H7 (cell line): Measurements from ENCODE around the gene TFEB. TPM values are rescaled to one million over a fixed set of nuclear protein-coding genes. Genes with fewer than 3 reads are reported as not detected.
A peak's percentile ranks its signal among the peaks of the same experiment; 100 is the strongest.

Experiments
- DNase-seq: peaks from one replicate; pipeline ENCODE4 v3.0.0; 2012
- H3K27me3 ChIP-seq: 2 replicates; pipeline ENCODE4 v1.6.0; 2011; ENCODE audit warnings: mild to moderate bottlenecking, low read length; ENCODE audit not compliant: control insufficient read depth, insufficient read depth
- H3K36me3 ChIP-seq: replicated peaks from 2 replicates; pipeline ENCODE4 v1.5.1; 2011; ENCODE audit warnings: low read length; ENCODE audit not compliant: control insufficient read depth, insufficient read depth
- H3K4me3 ChIP-seq: 2 replicates; pipeline ENCODE4 v1.5.1; 2011; ENCODE audit warnings: low read depth, mild to moderate bottlenecking, control low read depth, low read length, moderate library complexity; ENCODE audit not compliant: insufficient read depth
- total RNA-seq: library from RNA; depleted of rRNA; stranded (reverse); fragments of >200 nt; shearing (Covaris generic); gene quantifications from 2 replicates; pipeline ENCODE4 v1.2.3, GENCODE V29; 2014

TFEB gene
- total RNA-seq, 1 experiment from 2014 or later: 1.4 TPM

DNA sequence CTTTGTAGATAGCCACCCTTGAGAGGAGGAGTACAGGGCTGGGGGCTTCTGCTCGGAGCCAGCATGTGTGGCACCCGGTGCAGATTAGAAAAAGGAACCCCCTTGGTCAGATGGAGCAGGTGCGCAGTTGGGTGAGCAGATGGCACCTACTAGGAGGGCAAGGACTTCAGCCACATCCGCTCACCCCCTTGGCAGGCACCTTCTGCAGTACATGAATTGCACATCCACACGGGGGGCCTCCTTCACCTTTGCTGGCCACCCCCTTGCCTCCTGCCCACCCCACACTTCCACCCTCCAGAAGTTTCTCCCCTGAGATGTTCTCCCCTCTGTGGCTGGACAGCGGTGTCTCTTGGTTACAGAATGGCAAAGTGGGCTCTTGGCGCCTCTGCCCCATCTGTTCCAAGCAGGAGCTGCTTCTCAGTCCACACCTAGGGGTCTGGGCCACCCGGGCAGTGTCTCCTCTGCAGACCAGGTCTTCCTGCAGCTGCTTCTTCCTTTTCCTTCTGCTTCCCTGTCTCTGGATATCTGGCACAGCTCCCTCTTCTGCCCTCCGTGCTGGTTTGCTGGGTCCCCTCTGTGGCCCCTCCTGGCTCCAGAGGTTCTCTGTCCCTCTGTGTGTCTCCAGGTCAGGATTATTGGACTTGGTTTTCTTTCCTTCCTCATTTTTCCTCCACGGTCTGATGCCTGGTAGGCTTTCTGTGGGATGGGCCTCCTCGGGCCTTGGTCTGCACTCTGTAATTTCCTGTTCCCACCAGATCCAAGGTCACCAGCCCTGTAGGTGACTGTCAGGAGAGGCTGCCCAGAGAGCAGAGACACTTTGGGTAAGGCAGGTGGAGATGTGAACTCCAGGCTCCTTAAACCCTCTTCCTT is 93.1 kb downstream of the TFEB start:
- peaks cover 14% of the 10 kb centered on the region for H3K27me3 ChIP-seq
- H3K4me3 ChIP-seq: no peak overlapping the region
- no peaks in the 10 kb centered on the region; the same call in 1 of the 2 replicates for H3K36me3 ChIP-seq
- DNase-seq: no peak

DNA sequence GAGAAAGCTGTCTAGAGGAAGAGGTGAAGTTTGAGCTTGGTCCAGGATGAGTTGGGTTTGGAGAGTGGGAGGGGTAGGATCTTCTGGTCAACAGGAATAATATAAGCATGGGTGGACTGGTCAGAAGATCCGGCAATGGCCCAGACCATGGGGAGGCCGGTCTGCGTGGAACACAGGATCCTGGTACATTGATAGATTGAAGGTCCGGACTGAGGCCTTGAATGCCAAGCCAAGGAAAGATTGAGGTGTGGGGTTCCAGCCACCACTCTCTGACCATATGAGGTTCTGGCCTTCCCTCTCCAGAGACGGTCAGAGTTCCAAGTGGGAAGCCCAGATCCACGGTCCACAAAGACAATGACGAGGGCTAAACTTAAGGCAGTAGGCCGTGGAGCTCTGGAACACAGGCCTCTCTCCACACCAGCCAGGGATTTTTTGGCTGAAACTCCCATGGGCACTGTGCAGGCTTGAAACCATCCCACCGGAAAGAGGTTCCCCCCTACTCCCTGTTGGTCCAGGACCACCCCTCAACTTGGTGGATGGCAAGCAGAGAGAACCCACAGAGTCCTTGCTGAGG is 94.0 kb downstream of the TFEB start:
- Histone ChIP-seq H3K36me3 (no peaks in the 10 kb centered on the region; the same call in 1 of the 2 replicates), H3K27me3 (peaks cover 22% of the 10 kb centered on the region), H3K4me3 (no peak overlapping the region)
- DNase-seq: no peak

DNA sequence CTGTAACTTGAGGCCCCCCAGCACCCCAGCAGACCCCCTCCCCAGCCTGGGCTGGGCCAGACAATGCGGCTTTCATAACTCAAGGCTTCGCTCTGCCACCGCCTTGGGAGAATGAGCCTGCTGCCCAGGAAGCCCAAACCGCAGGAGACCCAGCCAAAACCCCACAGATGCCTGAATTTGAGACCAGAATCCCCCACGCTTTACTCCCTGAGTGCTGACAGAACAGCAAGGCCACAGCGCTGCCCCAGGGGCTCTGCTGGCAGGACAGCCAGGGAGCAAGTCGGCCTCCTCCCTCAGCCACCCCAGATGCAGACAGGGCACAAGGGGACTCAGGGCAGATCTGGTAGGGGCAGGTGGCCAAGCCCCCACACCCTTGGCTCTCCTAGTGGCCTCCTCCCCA is 95.0 kb downstream of the TFEB start:
- Histone ChIP-seq H3K36me3 (no peaks in the 10 kb centered on the region; the same call in 1 of the 2 replicates), H3K4me3 (no peak overlapping the region), H3K27me3 (peaks cover 25% of the 10 kb centered on the region)
- peak; percentile 56 for DNase-seq

GRCh38 chr6:41639809-41640371 is 95.5 kb downstream of the TFEB start:
- DNase-seq: peak; percentile 72
- no peaks in the 10 kb centered on the region; the same call in 1 of the 2 replicates for H3K36me3 ChIP-seq
- peaks cover 28% of the 10 kb centered on the region for H3K27me3 ChIP-seq
- peak overlapping the region; percentile 98 for H3K4me3 ChIP-seq

DNA sequence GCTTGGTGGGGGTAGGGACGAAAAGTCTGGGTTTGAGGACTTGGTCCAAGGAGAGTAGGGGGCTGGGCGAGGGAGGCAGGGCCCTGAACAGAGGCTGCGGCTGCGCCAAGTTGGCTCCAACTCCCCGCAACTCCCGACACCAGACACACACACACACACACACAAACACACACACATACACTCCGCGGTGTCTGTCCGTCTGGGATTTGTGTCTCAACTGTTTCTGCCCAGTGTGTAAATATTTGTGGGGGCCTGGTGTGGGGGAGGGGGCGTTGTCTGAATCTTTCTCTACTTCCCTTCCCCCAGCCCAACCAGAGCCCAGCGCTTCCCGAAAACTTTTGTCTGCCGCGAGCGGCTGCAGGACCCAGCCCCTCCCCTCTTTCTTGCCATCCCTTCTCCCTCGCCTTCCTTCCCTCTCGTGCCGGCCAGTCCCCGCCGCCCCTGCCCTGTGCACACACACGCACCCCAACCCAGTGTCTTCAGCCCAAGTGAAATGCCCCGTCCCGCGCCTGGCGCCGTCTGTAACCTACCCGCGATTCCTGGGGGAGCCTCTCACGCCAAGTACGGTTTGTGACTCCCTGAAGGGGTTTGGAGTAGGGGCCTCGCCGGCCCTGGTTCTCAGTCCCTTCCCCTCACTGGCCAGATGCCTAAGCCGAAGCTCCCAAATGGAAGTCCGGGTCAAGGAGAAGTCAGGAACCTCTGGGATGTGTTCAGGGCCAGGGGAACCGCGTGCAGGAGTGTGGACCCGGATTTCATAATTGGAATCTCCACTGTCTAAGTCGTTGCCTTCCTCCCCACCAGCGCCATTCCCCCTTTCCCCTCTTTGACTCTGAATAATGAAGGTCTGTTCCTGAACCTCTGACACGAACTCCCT is 96.2 kb downstream of the TFEB start:
- Histone ChIP-seq H3K27me3 (peaks cover 30% of the 10 kb centered on the region), H3K4me3 (peak overlapping the region; percentile 98), H3K36me3 (no peaks in the 10 kb centered on the region; the same call in 1 of the 2 replicates)
- DNase-seq: peak; percentile 89

GRCh38 chr6:41638002-41638934 is 97.1 kb downstream of the TFEB start, which contains the start of gene MDFI:
Gene MDFI (plus strand): TSS chr6:41638468. CDS start chr6:41638750, 282 bp downstream.
- peak; percentile 94 for DNase-seq
- Histone ChIP-seq H3K4me3 (peak within 1 kb of the TSS; percentile 98), H3K36me3 (no peaks in the 10 kb centered on the region; the same call in 1 of the 2 replicates), H3K27me3 (peaks cover 30% of the 10 kb centered on the region)

GRCh38 chr6:41637194-41638001 is 98.0 kb downstream of the TFEB start:
- H3K27me3 ChIP-seq: peaks cover 30% of the 10 kb centered on the region
- H3K36me3 ChIP-seq: no peaks in the 10 kb centered on the region; the same call in 1 of the 2 replicates
- peak overlapping the region; percentile 98 for H3K4me3 ChIP-seq
- DNase-seq: peak; percentile 85

GRCh38 chr6:41636833-41637193 is 98.6 kb downstream of the TFEB start:
- Histone ChIP-seq H3K4me3 (peak overlapping the region; percentile 98), H3K36me3 (no peaks in the 10 kb centered on the region), H3K27me3 (peaks cover 30% of the 10 kb centered on the region)
- DNase-seq: peak; percentile 90

GRCh38 chr6:41635365-41635764 is 100.0 kb downstream of the TFEB start:
- no peaks in the 10 kb centered on the region for H3K36me3 ChIP-seq
- peaks cover 30% of the 10 kb centered on the region for H3K27me3 ChIP-seq
- H3K4me3 ChIP-seq: no peak overlapping the region
- no peak for DNase-seq

- Histone ChIP-seq H3K4me3 (no peak overlapping the region), H3K36me3 (no peaks in the 10 kb centered on the region), H3K27me3 (peaks cover 26% of the 10 kb centered on the region)
- DNase-seq: peak; percentile 65
These were observed 100.8 kb downstream of the TFEB start for GRCh38 chr6:41634657-41635056.
